H9 (cell line): ENCODE data around the gene CASK. TPM values are rescaled to one million over a fixed set of nuclear protein-coding genes. Genes with fewer than 3 reads are reported as not detected.

Experiments
- DNase-seq: peaks from one replicate; pipeline ENCODE4 v3.0.0-alpha.2; 2017
- H2AFZ ChIP-seq: one replicate; pipeline ENCODE4 v1.6.1; 2013; ENCODE audit warnings: mild to moderate bottlenecking, low read length, control low read depth, moderate library complexity
- H2AK5ac ChIP-seq: 2 replicates; pipeline ENCODE4 v1.6.1; 2013; ENCODE audit warnings: low read length, control low read depth, mixed read lengths; ENCODE audit not compliant: insufficient read length
- H2BK120ac ChIP-seq: one replicate; pipeline ENCODE4 v1.6.1; 2013; ENCODE audit warnings: low read depth, mild to moderate bottlenecking, low read length, control low read depth, inconsistent platforms; ENCODE audit not compliant: poor library complexity, severe bottlenecking
- H2BK12ac ChIP-seq: 2 replicates; pipeline ENCODE4 v1.6.1; 2013; ENCODE audit warnings: low read length, control low read depth, mixed read lengths, low read depth; ENCODE audit not compliant: insufficient read length
- H2BK15ac ChIP-seq: 2 replicates; pipeline ENCODE4 v1.6.1; 2013; ENCODE audit warnings: low read depth, low read length, control low read depth
- H2BK20ac ChIP-seq: one replicate; pipeline ENCODE4 v1.6.1; 2013; ENCODE audit warnings: low read depth, mild to moderate bottlenecking, low read length, control low read depth, inconsistent platforms; ENCODE audit not compliant: poor library complexity, severe bottlenecking
- H2BK5ac ChIP-seq: 2 replicates; pipeline ENCODE4 v1.6.1; 2013; ENCODE audit warnings: low read length, control low read depth, mixed read lengths; ENCODE audit not compliant: insufficient read length
- H3K14ac ChIP-seq: 2 replicates; pipeline ENCODE4 v1.6.1; 2013; ENCODE audit warnings: low read length, control low read depth; ENCODE audit not compliant: insufficient read depth
- H3K18ac ChIP-seq: 2 replicates; pipeline ENCODE4 v1.6.1; 2013; ENCODE audit warnings: low read depth, mild to moderate bottlenecking, mixed read lengths, low read length, control low read depth; ENCODE audit not compliant: insufficient read length
- H3K23ac ChIP-seq: 2 replicates; pipeline ENCODE4 v1.6.1; 2013; ENCODE audit warnings: low read length, control low read depth, mixed read lengths, low read depth; ENCODE audit not compliant: insufficient read length
- H3K23me2 ChIP-seq: 2 replicates; pipeline ENCODE4 v1.6.1; 2013; ENCODE audit warnings: low read depth, mild to moderate bottlenecking, mixed read lengths, low read length, control low read depth; ENCODE audit not compliant: insufficient read length, poor library complexity, severe bottlenecking
- H3K27ac ChIP-seq: 2 replicates; pipeline ENCODE4 v1.5.1; 2013; ENCODE audit warnings: low read length, control low read depth, mixed read lengths, low read depth; ENCODE audit not compliant: insufficient read length
- H3K27me3 ChIP-seq: 2 replicates; pipeline ENCODE4 v1.6.1; 2013; ENCODE audit warnings: low read length, control low read depth, inconsistent platforms; ENCODE audit not compliant: insufficient read depth
- H3K4ac ChIP-seq: 2 replicates; pipeline ENCODE4 v1.6.1; 2013; ENCODE audit warnings: low read depth, mild to moderate bottlenecking, control low read depth, inconsistent platforms, low read length, moderate library complexity
- H3K4me1 ChIP-seq: 2 replicates; pipeline ENCODE4 v1.6.1; 2013; ENCODE audit warnings: low read length, control low read depth, inconsistent platforms; ENCODE audit not compliant: insufficient read depth
- H3K4me2 ChIP-seq: 2 replicates; pipeline ENCODE4 v1.6.1; 2013; ENCODE audit warnings: low read length, control low read depth, mixed read lengths; ENCODE audit not compliant: insufficient read length, insufficient read depth
- H3K56ac ChIP-seq: 2 replicates; pipeline ENCODE4 v1.6.1; 2013; ENCODE audit warnings: low read depth, mild to moderate bottlenecking, mixed read lengths, low read length, control low read depth; ENCODE audit not compliant: insufficient read length
- H3K79me1 ChIP-seq: 2 replicates; pipeline ENCODE4 v1.6.1; 2013; ENCODE audit warnings: low read depth, mild to moderate bottlenecking, moderate library complexity, low read length, control low read depth, inconsistent platforms; ENCODE audit not compliant: insufficient read depth, poor library complexity, severe bottlenecking
- H3K79me2 ChIP-seq: 2 replicates; pipeline ENCODE4 v1.6.1; 2013; ENCODE audit warnings: low read length, control low read depth, inconsistent platforms; ENCODE audit not compliant: insufficient read depth
- H3K9ac ChIP-seq: 2 replicates; pipeline ENCODE4 v1.6.1; 2013; ENCODE audit warnings: low read length, control low read depth, mixed read lengths; ENCODE audit not compliant: insufficient read length; ENCODE audit errors: extremely low read depth
- H3K9me3 ChIP-seq: one replicate; pipeline ENCODE4 v1.6.1; 2013; ENCODE audit warnings: low read depth, low read length, inconsistent platforms; ENCODE audit not compliant: control insufficient read depth
- H3T11ph ChIP-seq: one replicate; pipeline ENCODE4 v1.6.1; 2013; ENCODE audit warnings: mild to moderate bottlenecking, low read length, control low read depth, inconsistent platforms
- H4K20me1 ChIP-seq: one replicate; pipeline ENCODE4 v1.6.1; 2013; ENCODE audit not compliant: control insufficient read depth, insufficient read length, insufficient read depth
- H4K5ac ChIP-seq: 2 replicates; pipeline ENCODE4 v1.6.1; 2013; ENCODE audit warnings: low read depth, mild to moderate bottlenecking, mixed read lengths, low read length, control low read depth; ENCODE audit not compliant: insufficient read length
- H4K8ac ChIP-seq: replicated peaks from 2 replicates; pipeline ENCODE4 v1.6.1; 2013; ENCODE audit warnings: low read length, control low read depth, mixed read lengths, low read depth; ENCODE audit not compliant: insufficient read length
- H4K91ac ChIP-seq: 2 replicates; pipeline ENCODE4 v1.6.1; 2013; ENCODE audit warnings: low read depth, mild to moderate bottlenecking, moderate library complexity, mixed read lengths, low read length, control low read depth; ENCODE audit not compliant: insufficient read length
- H3K27ac Mint-ChIP-seq, 3 experiments: 2 replicates in 2 of 3; 3 replicates in 1 of 3; pipeline ENCODE4 v1.8.0; 2020 to 2021; ENCODE audit warnings: mixed read lengths in 3 of 3, mild to moderate bottlenecking in 1 of 3, moderate library complexity in 1 of 3
- H3K27me3 Mint-ChIP-seq: 2 replicates; pipeline ENCODE4 v1.8.0; 2021; ENCODE audit warnings: low read depth, mild to moderate bottlenecking, moderate library complexity, mixed read lengths
- H3K36me3 Mint-ChIP-seq, 3 experiments: 2 replicates in 2 of 3; 3 replicates in 1 of 3; pipeline ENCODE4 v1.8.0; 2020 to 2021; ENCODE audit warnings: low read depth in 3 of 3, mixed read lengths in 3 of 3; ENCODE audit not compliant: insufficient read depth in 1 of 3
- H3K4me1 Mint-ChIP-seq, 2 experiments: 2 replicates each; pipeline ENCODE4 v1.8.0; 2020; ENCODE audit warnings: mixed read lengths in 2 of 2
- H3K4me3 Mint-ChIP-seq, 2 experiments: 2 replicates in 1 of 2; 3 replicates in 1 of 2; pipeline ENCODE4 v1.8.0; 2020 to 2021; ENCODE audit warnings: mild to moderate bottlenecking in 2 of 2, mixed read lengths in 2 of 2, moderate library complexity in 1 of 2
- H3K9me3 Mint-ChIP-seq, 2 experiments: 2 replicates in 1 of 2; 3 replicates in 1 of 2; pipeline ENCODE4 v1.8.0; 2020; ENCODE audit warnings: mild to moderate bottlenecking in 2 of 2, mixed read lengths in 2 of 2, moderate library complexity in 1 of 2
- CTCF ChIP-seq: fragments of 200-600 bp; sonication (generic); conservative IDR thresholded peaks from 3 replicates; pipeline ENCODE4 v1.8.0; 2021; ENCODE audit warnings: antibody characterized with exemption, mild to moderate bottlenecking
- WGBS: extraction: QIAGEN DNeasy Blood & Tissue Kit; methylation state at CpG from one replicate; pipeline ENCODE4 v1.1.7; 2013; ENCODE audit warnings: missing lambda C conversion rate, low lambda C conversion rate, mixed read lengths; ENCODE audit not compliant: insufficient read length; ENCODE audit errors: extremely low coverage; 5-methylcytosine and 5-hydroxymethylcytosine counted together
- total RNA-seq: library from RNA; stranded (reverse); gene quantifications from 2 replicates; pipeline ENCODE4 v1.2.1, GENCODE V29; 2021

Gene CASK
- total RNA-seq, 1 experiment from 2014 or later, result 44.1 TPM

GRCh38 chrX:41629539-41629938, 293.8 kb downstream of the CASK start:
- Histone ChIP-seq H2BK20ac (no peak overlapping the region), H3K18ac (no peak overlapping the region), H3T11ph (no peak overlapping the region), H2AK5ac (no peak overlapping the region), H2BK12ac (no peak overlapping the region), H3K79me2 (no peaks in the 10 kb centered on the region), H4K8ac (no peak overlapping the region), H3K9ac (no peak overlapping the region), H3K27me3 (no peaks in the 10 kb centered on the region), H3K14ac (no peak overlapping the region), H2BK120ac (no peak overlapping the region), H4K5ac (no peak overlapping the region), H3K27ac (no peak overlapping the region), H3K23ac (no peak overlapping the region), H4K20me1 (no peaks in the 10 kb centered on the region), H2BK5ac (no peak overlapping the region), H3K9me3 (no peaks in the 10 kb centered on the region), H4K91ac (no peak overlapping the region), H2AFZ (no peak overlapping the region), H3K23me2 (no peaks in the 10 kb centered on the region), H3K56ac (no peak overlapping the region), H2BK15ac (no peak overlapping the region), H3K4me1 (no peaks in the 10 kb centered on the region), H3K4ac (no peak overlapping the region), H3K79me1 (no peaks in the 10 kb centered on the region), H3K4me2 (no peak overlapping the region)
- Mint-ChIP-seq H3K4me3 (no peak overlapping the region), H3K4me1 (peaks cover 3 to 5% of the 10 kb centered on the region in 2 experiments), H3K27me3 (no peaks in the 10 kb centered on the region), H3K36me3 (peaks cover 6 to 10% (median 10%) of the 10 kb centered on the region in 3 experiments; a peak in 6 of 7 replicates), H3K9me3 (peaks cover 22% of the 10 kb centered on the region in 2 experiments), H3K27ac (no peak overlapping the region)
- TF ChIP-seq CTCF, result no peak
- no CpG with 5 or more reads among the region's 1 CpG for WGBS
- DNase-seq, result no peak
